ENCODE data around the gene KPNA4. TPM values are rescaled to one million over a fixed set of nuclear protein-coding genes. Genes with fewer than 3 reads are reported as not detected.
"Not testable (repeated sequence)": the region's sequence is repeated elsewhere in the genome, so short reads cannot be mapped to it uniquely, and the experiment has no call there.

The KPNA4 gene
- total and polyA plus RNA-seq, 12 donors: 6.5 to 43.6 (median 20.6) TPM

- 35 to 58% (median 41%) methylated on average over 2 of the region's 2 CpGs for WGBS, 4 donors
- Histone ChIP-seq H3K9me3 (replicated peaks in 1 of 3) (no peaks in the 10 kb centered on the region), H3K36me3 (replicated peaks in 1 of 2) (no peaks in the 10 kb centered on the region), H3K4me3 (no peak overlapping the region), H3K27ac (no peak overlapping the region), H3K27me3 (no peaks in the 10 kb centered on the region), H3K4me1 (replicated peaks in 1 of 2) (no peaks in the 10 kb centered on the region)
- intact Hi-C loops (cut with DNase I): no loop called here
- TF ChIP-seq POLR2A (IDR thresholded peaks at IDR 0.05): no peak
- TF ChIP-seq, protein P1, sequence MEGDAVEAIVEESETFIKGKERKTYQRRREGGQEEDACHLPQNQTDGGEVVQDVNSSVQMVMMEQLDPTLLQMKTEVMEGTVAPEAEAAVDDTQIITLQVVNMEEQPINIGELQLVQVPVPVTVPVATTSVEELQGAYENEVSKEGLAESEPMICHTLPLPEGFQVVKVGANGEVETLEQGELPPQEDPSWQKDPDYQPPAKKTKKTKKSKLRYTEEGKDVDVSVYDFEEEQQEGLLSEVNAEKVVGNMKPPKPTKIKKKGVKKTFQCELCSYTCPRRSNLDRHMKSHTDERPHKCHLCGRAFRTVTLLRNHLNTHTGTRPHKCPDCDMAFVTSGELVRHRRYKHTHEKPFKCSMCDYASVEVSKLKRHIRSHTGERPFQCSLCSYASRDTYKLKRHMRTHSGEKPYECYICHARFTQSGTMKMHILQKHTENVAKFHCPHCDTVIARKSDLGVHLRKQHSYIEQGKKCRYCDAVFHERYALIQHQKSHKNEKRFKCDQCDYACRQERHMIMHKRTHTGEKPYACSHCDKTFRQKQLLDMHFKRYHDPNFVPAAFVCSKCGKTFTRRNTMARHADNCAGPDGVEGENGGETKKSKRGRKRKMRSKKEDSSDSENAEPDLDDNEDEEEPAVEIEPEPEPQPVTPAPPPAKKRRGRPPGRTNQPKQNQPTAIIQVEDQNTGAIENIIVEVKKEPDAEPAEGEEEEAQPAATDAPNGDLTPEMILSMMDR (IDR thresholded peaks at IDR 0.05): no peak
- DNase-seq: no peak
These were observed 11.7 kb upstream of the KPNA4 start for GRCh38 chr3:160577093-160577492.

- DNase-seq: no peak
- Histone ChIP-seq H3K27me3 (no peaks in the 10 kb centered on the region), H3K9me3 (replicated peaks in 1 of 3) (no peaks in the 10 kb centered on the region), H3K4me3 (no peak overlapping the region), H3K4me1 (replicated peaks in 1 of 2) (no peaks in the 10 kb centered on the region), H3K27ac (no peak overlapping the region), H3K36me3 (replicated peaks in 1 of 2) (no peaks in the 10 kb centered on the region)
- intact Hi-C loops (cut with DNase I): no loop called here
- no peak for TF ChIP-seq POLR2A (IDR thresholded peaks at IDR 0.05)
- TF ChIP-seq, protein P1 (IDR thresholded peaks at IDR 0.05): no peak
These were observed 11.2 kb upstream of the KPNA4 start for GRCh38 chr3:160576621-160577020.

DNA sequence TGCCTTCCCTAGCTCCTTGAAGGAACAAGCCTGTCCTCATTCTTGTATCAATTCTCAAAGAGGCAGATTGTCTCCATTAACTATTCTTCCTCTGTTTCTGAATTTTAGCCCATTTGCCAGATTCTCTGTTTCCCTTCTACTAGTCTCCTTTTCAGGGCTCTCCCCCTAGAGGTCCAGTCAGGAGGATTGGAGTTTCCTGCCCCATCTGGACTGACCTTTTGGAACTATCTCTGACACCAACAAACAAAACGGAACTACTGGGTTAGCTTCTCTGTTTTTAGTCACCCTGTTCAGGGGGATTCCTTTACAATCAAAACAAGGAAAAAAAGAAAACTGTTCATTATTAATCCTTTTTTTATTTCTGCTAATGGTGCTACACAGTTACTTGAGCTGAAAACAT, 10.2 kb upstream of the KPNA4 start:
- Histone ChIP-seq H3K27me3 (no peaks in the 10 kb centered on the region), H3K4me3 (no peak overlapping the region), H3K27ac (no peak overlapping the region), H3K36me3 (replicated peaks in 1 of 2) (no peaks in the 10 kb centered on the region), H3K9me3 (replicated peaks in 1 of 3) (no peaks in the 10 kb centered on the region), H3K4me1 (replicated peaks in 1 of 2) (no peaks in the 10 kb centered on the region)
- intact Hi-C loops (cut with DNase I): no loop called here
- 23 to 71% (median 41%) methylated on average over 1 of the region's 1 CpG for WGBS, 4 donors
- TF ChIP-seq, protein P1 (IDR thresholded peaks at IDR 0.05): no peak
- no peak for TF ChIP-seq POLR2A (IDR thresholded peaks at IDR 0.05)
- DNase-seq: no peak

GRCh38 chr3:160574636-160575035, 9.3 kb upstream of the KPNA4 start:
- no peak overlapping the region for H3K27ac ChIP-seq
- WGBS, 4 donors: 94 to 95% (median 94%) methylated on average over 3 of the region's 3 CpGs

GRCh38 chr3:160573955-160574525, 8.7 kb upstream of the KPNA4 start:
- H3K9me3 ChIP-seq (replicated peaks in 1 of 3); DNase-seq; H3K4me1 ChIP-seq (replicated peaks in 1 of 2); H3K27ac ChIP-seq; H3K36me3 ChIP-seq (replicated peaks in 1 of 2); H3K27me3 ChIP-seq; intact Hi-C loops (cut with DNase I); H3K4me3 ChIP-seq: not testable (repeated sequence)
- WGBS, 4 donors: 93 to 100% (median 97%) methylated on average over 3 to 35 of the region's 35 CpGs

More at GRCh38 chr3:160574636-160575035, 9.3 kb upstream of the KPNA4 start:
- Histone ChIP-seq H3K4me1 (replicated peaks in 1 of 2) (no peaks in the 10 kb centered on the region), H3K4me3 (no peak overlapping the region), H3K36me3 (replicated peaks in 1 of 2) (no peaks in the 10 kb centered on the region), H3K27me3 (no peaks in the 10 kb centered on the region), H3K9me3 (replicated peaks in 1 of 3) (no peaks in the 10 kb centered on the region)
- TF ChIP-seq POLR2A (IDR thresholded peaks at IDR 0.05): no peak
- TF ChIP-seq, protein P1 (IDR thresholded peaks at IDR 0.05): no peak
- DNase-seq: no peak
- intact Hi-C loops (cut with DNase I): no loop called here

All from adrenal gland (tissue), 12 donors.